HG02981 (cell line): Measurements from ENCODE around the gene PDE3B.
"Not testable (repeated sequence)": the region's sequence is repeated elsewhere in the genome, so short reads cannot be mapped to it uniquely, and the experiment has no call there.

ENCODE experiments used
- ATAC-seq: cut with Tn5 transposase; IDR thresholded peaks from one replicate; pipeline ENCODE4 v1.9.1; 2021; ENCODE audit warnings: mild to moderate bottlenecking, moderate library complexity; ENCODE audit not compliant: unreplicated experiment

PDE3B gene

DNA sequence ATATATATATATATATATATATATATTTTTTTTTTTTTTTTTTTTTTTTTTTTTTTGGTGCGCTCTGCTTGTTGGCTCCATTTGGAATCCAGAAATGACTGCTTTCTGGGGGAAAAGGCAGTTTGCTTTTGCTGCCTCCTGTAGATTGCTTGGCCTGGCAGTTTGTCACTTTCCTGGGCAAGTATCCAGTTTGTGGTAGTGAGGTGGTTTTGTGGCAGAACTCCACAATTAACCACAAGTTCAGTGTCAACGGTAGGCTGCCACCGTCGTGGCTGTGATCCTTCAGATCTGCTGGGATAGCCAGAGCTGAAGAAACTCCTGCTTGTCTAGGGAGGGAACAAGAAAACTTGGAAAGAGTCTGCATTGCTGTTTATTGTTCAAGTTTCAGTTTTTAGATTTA is 5.0 kb upstream of the PDE3B start:
- no peak for ATAC-seq

DNA sequence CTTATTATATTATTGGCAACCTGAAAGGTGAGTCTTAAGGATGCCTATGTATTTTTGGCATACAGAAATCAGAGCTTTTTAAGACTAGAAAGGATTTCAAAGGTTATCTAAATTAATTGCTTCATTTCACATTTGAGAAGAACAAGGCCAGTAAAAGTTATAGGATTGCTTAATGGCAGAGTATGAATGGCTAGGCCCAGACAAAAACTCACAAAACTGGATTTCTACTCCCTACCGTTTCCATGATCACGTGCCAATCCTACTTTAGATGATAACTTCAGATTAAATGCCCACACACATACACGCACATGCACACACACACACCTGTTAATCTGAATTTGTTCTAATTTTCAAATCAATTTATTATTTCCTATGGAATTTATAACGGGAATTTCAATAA is 1.8 kb upstream of the PDE3B start:
- ATAC-seq, result no peak

DNA sequence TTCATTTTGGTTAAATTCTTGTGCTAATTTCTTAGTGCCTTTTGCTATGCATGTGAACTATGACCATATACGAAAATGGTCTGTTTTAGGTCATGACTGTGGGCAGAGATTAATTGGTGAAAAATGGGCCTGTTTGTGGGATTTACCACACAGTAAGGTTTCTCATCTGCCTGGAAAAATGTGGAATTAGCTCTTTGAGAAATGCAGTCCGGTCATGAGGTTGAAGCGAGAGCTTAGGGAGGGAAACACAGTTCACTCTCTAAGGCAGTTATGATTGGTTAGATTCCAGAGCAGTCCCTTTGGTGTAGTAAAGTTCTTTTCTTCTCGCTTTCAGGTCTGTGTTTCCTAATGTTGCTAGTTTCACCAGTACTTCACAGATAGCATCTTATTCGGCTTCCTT is 1.2 kb upstream of the PDE3B start:
- ATAC-seq, result no peak

DNA sequence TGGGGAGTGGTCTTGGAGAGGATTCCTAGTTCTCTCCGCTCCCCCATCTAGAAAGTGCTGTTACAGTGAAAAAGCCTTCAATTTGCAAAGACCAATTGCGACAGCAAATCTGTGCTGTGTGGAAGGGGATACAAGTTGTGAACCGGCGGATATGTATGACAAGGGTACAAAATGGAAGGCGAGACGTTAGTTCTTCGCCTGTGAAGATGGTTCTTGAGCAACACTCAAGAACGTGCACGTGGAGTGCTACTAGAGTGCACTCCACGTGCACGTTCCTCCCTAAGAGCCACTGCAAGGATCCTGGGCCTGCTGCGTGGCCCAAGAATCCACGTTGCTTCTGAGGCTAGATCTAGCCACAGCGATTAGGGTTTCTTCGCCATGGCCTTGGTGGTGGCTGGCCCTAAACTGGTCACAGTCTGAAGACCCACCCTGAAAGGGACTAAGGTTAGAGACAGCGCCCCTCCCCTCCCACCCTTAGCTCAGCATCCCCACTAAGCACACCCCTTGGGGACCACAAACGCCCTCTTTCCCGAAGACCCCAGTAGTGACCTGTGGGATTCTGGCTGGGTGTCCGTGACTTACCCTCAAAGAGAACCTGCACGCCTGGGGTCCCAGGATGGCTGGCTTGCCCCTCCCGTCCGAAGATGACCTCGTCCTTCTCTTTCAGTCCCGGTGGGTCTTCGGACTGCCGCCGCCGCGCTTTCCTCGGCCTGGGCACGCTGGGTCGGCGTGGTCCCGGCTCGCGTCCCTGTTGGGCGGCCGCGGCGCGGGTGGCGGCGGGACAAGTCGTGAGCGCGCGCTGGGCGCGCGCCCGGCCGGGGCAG is 519 bp upstream of the PDE3B start:
- ATAC-seq, result no peak

DNA sequence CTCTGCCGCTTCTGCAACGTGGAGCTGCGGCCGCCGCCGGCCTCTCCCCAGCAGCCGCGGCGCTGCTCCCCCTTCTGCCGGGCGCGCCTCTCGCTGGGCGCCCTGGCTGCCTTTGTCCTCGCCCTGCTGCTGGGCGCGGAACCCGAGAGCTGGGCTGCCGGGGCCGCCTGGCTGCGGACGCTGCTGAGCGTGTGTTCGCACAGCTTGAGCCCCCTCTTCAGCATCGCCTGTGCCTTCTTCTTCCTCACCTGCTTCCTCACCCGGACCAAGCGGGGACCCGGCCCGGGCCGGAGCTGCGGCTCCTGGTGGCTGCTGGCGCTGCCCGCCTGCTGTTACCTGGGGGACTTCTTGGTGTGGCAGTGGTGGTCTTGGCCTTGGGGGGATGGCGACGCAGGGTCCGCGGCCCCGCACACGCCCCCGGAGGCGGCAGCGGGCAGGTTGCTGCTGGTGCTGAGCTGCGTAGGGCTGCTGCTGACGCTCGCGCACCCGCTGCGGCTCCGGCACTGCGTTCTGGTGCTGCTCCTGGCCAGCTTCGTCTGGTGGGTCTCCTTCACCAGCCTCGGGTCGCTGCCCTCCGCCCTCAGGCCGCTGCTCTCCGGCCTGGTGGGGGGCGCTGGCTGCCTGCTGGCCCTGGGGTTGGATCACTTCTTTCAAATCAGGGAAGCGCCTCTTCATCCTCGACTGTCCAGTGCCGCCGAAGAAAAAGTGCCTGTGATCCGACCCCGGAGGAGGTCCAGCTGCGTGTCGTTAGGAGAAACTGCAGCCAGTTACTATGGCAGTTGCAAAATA is 816 bp downstream of the PDE3B start:
- ATAC-seq, result peak; percentile 33

DNA sequence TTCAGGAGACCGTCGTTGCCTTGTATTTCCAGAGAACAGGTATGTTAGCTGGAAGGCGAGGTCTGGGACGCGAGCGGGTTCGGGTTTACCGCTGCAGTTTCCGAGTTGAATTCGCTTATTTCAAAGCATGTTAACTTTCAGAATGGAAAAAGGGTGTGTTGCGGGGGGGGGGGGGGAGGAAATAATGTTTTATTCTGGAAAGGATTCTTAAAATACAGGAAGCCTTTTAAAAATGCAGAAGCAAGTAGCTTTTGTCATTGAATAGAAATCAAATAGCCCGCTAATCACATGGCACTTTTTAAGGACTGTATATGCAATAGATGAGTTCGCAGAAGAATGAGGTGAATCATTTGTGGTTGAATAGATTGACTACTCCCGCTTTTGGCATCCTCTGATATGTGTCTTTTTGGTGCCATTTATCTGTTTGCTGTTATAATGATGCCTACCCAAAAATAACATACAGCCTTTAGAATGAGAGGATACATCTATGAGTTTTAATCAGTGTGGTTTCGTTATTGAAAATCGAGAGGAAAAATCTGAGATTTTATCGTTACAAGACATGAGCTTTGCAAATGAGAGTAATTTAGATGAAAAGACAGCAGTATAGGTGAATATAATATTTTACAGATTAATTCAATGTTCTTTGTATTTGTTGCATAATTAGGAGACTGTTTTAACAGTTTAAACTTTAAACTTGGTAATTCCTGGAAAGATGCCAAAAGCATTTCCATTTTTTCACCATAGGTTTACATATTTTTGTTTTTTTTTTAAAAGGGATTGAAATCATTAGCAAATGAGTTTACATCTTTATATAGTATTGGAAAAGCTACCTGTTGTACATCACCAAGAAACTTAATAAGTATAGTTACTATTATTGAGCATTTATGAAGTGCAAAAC is 1.7 kb downstream of the PDE3B start:
- ATAC-seq, result no peak

DNA sequence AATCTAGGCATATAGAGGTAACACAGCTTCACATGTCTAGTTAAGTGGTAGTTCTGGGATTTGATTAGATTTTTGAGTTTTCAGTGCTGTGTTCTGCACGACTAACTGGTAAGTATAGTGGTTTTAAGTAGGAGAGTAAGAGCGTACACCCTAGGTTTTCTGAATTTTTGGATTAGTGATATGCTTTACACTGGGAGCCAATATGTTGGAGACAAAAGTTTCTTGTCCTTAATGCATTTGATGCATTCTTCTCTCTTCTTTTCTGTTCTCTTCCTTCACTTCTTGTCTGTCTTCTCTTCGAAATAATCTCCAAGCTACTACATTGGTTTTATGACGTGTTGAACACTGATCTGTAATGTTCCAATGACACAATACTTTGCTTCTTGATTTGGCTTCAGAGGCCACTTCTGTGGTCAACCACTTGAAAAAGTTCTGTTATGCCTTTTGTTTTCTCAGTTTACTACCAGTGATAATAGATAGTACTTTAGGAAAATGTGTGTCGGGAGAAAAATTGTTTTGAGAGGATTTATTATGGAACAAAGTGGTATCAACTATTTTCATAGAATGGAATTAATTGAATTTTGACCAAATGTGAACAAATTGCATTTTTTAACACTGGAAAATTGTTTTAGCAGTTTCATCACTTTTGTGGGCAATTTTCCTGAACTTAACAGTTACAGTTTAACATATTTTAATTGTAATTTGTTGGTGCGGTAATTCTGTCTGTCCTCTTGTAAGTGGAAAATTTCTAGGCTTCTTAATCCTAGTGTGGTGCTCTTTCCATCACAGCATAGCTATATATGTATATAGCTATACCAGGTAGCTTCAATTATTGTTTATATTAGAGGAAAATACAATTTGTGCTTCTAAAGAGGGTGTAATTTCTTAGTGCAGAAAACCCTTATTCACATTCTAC is 2.6 kb downstream of the PDE3B start:
- no peak for ATAC-seq

DNA sequence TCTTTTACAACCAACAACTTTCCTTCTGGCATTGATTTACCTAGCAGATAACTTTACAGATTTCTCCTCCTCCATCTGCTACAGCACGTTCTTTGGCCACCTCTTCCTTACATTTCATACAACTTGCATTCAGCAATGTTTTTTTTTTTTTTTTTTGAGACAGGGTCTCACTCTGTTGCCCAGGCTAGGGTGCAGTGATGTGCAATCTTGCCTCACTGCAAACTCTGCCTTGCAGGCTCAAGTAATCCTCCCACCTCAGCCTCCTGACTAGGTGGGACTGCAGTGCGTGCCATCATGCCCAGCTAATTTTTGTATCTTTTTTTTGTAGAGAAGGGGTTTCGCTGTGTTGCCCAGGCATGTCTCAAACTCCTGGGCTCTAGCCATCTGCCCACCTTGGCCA is 6.5 kb downstream of the PDE3B start:
- ATAC-seq, result no peak

DNA sequence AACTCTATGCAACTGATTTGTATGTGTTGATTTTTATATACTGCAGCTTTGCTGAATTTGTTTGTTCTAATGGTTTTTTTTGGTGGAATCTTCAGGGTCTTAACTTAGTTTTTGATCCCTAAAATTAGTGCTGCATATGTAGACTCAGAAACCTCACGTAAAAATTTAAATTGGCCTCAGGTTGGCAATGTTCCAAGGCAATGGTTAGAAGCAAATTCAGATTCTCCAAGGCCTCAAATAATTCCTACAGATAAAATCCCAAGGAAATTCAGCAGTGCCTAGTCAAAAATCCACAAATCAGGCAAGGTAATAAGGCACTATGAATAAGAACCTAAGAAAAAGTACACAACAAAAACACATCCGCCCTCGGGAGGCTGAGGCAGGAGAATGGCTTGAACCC is 9.5 kb downstream of the PDE3B start:
- no peak for ATAC-seq

DNA sequence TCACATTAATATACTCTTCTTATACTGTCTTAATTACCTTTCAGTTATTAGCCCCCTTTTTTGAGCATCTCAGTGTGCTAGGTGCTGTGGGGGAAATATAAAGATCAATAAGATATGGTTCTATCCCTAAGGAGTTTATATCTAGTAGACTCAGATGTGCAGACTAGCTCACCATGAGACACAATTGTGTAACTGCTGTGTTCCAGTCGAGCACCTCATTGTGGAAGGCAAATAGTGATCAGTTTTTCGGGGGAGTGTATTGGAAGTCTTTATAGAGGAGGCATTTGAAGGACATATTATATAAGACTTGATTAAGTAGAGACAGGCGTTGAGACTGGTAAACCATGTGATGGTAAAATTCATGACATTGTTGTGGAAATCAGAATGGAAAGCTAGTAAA is 11.8 kb downstream of the PDE3B start:
- no peak for ATAC-seq

DNA sequence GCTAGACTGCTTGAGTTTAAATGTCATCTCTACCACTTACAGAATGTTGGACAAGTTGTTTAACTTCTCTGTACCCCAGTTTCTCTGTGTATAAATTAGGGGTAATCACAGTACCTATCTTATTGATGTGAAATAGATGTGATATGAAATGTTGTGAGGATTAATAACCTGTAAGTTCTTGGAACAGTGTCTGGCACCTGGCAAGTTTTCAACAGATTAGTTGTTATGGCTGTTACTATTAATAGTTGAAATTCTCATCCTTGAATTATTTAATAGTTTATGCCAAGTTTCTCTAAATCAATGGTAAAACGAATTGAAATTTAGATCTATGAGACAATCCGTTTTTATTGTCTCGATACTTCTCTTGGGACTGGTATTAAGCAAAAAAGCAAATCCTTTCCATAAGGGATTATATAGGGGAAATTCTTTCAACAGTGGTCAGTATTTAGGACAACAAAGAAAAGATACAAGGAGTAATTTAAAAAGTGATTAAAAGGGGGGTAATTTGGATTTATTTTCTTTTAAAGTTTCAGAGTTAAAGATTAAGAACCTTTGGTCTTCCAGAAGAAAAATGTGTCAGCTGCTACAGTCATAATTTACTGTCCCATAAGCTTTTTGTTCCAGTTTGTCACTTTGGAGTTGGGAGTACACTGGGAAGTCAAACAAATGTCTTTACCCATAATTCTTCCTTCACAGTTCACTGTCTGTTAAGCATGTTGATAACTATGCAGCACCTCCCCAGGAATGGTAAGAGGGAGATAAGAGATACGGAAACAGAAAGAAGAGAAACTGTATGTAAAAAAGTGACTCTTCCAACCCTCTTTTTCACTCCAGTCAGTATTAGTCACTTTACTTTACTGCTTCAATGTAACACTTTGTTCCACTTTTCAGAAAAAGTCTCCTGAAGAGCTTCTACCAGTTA is 13.2 kb downstream of the PDE3B start:
- ATAC-seq, result no peak

DNA sequence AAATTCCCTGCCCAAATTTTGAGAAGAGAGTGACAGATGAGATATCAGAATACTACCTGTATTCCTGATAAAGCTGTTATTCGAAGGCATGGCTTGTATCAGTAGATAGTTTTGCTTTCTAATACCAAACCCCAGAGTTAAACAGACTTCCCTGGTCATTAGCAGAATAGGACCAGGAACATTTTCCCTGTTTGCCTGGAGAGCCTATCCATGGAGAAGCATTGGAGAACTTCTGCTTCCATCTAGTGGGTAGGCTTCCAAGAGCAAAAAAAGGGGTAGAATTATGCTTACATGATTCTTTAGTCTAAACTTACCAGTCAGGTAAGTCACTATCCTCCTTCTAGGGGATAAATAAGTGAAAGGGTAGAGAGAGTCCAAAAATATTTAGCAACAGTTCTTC is 14.2 kb downstream of the PDE3B start:
- no peak for ATAC-seq

DNA sequence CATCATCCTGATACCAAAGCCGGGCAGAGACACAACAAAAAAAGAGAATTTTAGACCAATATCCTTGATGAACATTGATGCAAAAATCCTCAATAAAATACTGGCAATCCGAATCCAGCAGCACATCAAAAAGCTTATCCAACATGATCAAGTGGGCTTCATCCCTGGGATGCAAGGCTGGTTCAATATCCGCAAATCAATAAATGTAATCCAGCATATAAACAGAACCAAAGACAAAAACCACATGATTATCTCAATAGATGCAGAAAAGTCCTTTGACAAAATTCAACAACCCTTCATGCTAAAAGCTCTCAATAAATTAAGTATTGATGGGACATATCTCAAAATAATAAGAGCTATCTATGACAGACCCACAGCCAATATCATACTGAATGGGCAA is 21.3 kb downstream of the PDE3B start:
- not testable (repeated sequence) for ATAC-seq

DNA sequence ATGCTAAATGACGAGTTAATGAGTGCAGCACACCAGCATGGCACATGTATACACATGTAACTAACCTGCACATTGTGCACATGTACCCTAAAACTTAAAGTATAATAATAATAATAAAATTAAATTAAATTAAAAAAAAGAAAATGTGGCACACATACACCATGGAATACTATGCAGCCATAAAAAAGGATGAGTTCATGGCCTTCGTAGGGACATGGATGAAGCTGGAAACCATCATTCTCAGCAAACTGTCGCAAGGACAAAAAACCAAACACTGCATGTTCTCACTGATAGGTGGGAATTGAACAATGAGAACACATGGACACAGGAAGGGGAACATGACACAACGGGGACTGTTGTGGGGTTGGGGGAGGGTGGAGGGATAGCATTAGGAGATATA is 23.7 kb downstream of the PDE3B start:
- ATAC-seq, result not testable (repeated sequence)

DNA sequence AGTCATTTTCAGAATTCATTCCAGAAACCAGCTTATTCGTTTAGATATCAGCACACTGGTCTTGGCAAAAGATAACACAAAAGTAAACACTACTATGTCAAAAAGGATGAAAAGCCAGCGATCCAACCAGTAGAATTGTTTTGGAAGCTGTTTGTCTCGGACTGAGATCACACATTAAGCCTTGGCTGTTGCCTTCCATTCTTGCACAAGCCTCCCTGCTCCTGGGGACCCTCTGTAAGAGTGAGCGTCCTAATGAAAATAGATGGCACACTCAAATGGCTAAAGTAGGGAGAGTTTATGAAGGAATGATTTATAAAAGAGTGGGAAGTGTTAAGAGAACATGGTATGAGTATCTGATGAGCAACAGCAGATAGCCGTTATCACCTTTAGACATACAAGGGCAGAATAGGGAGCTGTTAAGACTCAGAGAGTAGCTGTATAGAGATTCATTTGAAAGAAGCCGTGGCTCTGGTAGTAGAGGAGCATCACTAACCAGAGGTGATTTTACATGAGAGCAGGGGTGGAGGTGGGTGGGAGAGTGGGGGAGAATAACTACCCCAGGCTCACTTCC is 25.2 kb downstream of the PDE3B start:
- no peak for ATAC-seq

DNA sequence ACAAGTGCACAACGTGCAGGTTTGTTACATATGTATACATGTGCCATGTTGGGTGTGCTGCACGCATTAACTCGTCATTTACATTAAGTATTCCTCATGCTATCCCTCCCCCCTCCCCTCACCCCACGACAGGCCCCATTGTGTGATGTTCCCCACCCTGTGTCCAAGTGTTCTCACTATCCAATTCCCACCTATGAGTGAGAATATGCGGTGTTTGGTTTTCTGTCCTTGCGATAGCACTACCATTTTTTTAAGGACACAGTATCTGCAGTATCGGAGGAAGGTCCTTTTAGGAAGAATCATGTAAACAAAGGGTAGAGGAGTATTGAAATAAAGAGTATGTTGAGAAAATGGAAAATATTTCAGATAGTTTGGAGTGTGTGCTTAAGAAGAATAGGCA is 25.9 kb downstream of the PDE3B start:
- ATAC-seq, result no peak

DNA sequence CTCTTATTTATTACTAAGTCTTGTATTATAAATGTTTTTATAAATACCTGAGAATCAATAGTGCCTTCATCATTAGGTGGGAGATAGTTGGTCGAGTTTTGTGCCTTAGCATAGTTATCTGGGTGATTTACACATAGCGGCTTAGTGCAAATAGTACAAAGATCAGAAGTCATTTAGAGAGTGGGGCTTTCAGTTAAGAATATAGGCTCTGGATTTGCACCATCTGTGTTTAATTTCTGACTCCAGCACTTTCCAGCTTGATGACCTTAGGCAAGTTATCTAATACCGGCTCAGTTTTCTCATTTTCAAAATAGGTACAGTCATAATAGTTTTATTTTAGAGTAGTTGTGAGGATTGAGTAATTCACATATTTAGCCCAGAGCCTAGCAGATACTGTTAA is 26.4 kb downstream of the PDE3B start:
- no peak for ATAC-seq

DNA sequence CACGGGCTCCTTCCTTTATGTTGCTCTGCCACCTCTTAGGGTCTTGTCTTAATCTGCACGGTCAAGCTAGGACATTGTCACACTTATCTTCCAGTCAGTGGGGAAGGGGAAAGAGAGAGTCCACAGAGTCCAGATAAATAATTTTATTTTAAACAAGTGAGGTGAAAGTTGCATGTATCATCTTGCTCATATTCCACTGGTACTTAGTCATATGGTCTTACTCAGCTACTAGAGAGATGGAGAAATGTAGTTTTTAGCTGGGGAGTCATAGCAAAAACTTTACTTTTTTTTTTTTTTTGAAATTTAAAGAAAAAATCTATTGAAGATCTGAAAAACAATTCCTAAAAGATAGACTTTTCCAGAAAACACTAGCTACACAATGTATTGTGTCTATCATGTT is 29.0 kb downstream of the PDE3B start:
- ATAC-seq, result no peak

DNA sequence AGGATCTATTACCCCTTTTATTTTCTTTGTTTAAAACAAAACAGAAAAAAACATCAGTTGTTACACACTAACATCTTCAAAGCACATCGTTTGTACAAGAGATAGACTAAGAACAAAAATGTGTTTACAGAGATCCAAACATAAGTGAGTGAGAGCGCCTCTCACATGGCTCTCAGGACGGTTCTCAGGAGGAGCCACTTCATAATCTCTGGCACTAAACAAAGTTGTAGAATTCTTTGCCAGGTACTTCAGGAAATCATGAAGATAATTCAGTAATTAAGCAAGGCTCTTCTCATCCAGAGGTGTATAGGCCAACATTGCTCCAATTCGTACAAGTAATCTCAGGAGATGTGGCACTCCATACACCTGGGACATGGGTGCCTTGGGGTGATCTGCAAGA is 29.8 kb downstream of the PDE3B start:
- no peak for ATAC-seq
